Activated T-helper 2 cell treated with anti-CD3 and anti-CD28 coated beads, Interferon-gamma antibody, Interleukin-2, Interleukin-4, amounts not matched to agents 10 μg/mL and 5 μg/mL and 100 μg/mL, durations not matched to agents 14 hours and 24 hours and 36 hours (primary cell): ENCODE data around the gene GNA15. TPM values are rescaled to one million over a fixed set of nuclear protein-coding genes. Genes with fewer than 3 reads are reported as not detected.

Experiments
- DNase-seq: peaks from one replicate; pipeline ENCODE4 v3.0.0; 2021; ENCODE audit warnings: low spot score
- H3K27ac Mint-ChIP-seq: one replicate; pipeline ENCODE4 v1.8.0; 2021; ENCODE audit warnings: mixed read lengths
- H3K27me3 Mint-ChIP-seq: one replicate; pipeline ENCODE4 v1.8.0; 2021; ENCODE audit warnings: low read depth, mixed read lengths
- H3K36me3 Mint-ChIP-seq: one replicate; pipeline ENCODE4 v1.8.0; 2021; ENCODE audit warnings: low read depth, mixed read lengths
- H3K4me1 Mint-ChIP-seq: one replicate; pipeline ENCODE4 v1.8.0; 2021; ENCODE audit warnings: low read depth, mixed read lengths
- H3K4me3 Mint-ChIP-seq: one replicate; pipeline ENCODE4 v1.8.0; 2021; ENCODE audit warnings: low read depth, mild to moderate bottlenecking, moderate library complexity, mixed read lengths
- H3K9me3 Mint-ChIP-seq: one replicate; pipeline ENCODE4 v1.8.0; 2021; ENCODE audit warnings: mixed read lengths
- intact Hi-C: fragments of 100-400 bp; cut with micrococcal nuclease; formaldehyde crosslinking; loops from one replicate; pipeline ENCODE4 v1.15.1; 2023
- total RNA-seq: library from RNA; stranded (reverse); gene quantifications from 2 replicates; pipeline ENCODE4 v1.2.3, GENCODE V29; 2022

GNA15 gene
- total RNA-seq, 1 donor from 2014 or later = 174 TPM

GRCh38 chr19:3133793-3134116, 2.1 kb upstream of the GNA15 start:
- Mint-ChIP-seq H3K4me3 (peak overlapping the region; percentile 53), H3K27ac (peak overlapping the region; percentile 87), H3K9me3 (no peaks in the 10 kb centered on the region), H3K36me3 (peaks cover 18% of the 10 kb centered on the region), H3K4me1 (peaks cover 29% of the 10 kb centered on the region), H3K27me3 (no peaks in the 10 kb centered on the region)
- DNase-seq = no peak
- intact Hi-C loops = loop anchor here (1.0 kb wide), 3 partner anchors 9 to 47 kb away; no protein-coding TSS in a partner anchor

GRCh38 chr19:3136684-3137055, 837 bp downstream of the GNA15 start:
- H3K4me3 Mint-ChIP-seq = peak overlapping the region; percentile 85
- H3K36me3 Mint-ChIP-seq = peaks cover 36% of the 10 kb centered on the region
- intact Hi-C loops = no loop called here
- no peaks in the 10 kb centered on the region for H3K27me3 Mint-ChIP-seq
- DNase-seq = no peak
- H3K9me3 Mint-ChIP-seq = no peaks in the 10 kb centered on the region
- H3K27ac Mint-ChIP-seq = peak overlapping the region; percentile 74
- peaks cover 35% of the 10 kb centered on the region for H3K4me1 Mint-ChIP-seq

GRCh38 chr19:3137119-3137518, 1.3 kb downstream of the GNA15 start:
- H3K4me1 Mint-ChIP-seq = peaks cover 40% of the 10 kb centered on the region
- H3K36me3 Mint-ChIP-seq = peaks cover 40% of the 10 kb centered on the region
- no peaks in the 10 kb centered on the region for H3K27me3 Mint-ChIP-seq
- no peaks in the 10 kb centered on the region for H3K9me3 Mint-ChIP-seq
- H3K27ac Mint-ChIP-seq = peak overlapping the region; percentile 74
- peak overlapping the region; percentile 85 for H3K4me3 Mint-ChIP-seq
- intact Hi-C loops = no loop called here
- no peak for DNase-seq

- Mint-ChIP-seq H3K4me3 (peak overlapping the region; percentile 76), H3K36me3 (peaks cover 48% of the 10 kb centered on the region), H3K27ac (no peak overlapping the region), H3K4me1 (peaks cover 39% of the 10 kb centered on the region), H3K27me3 (no peaks in the 10 kb centered on the region), H3K9me3 (no peaks in the 10 kb centered on the region)
- DNase-seq = no peak
- intact Hi-C loops = no loop called here
These were observed 2.4 kb downstream of the GNA15 start for GRCh38 chr19:3138268-3138667.

GRCh38 chr19:3140667-3141038, 4.8 kb downstream of the GNA15 start:
- no peaks in the 10 kb centered on the region for H3K27me3 Mint-ChIP-seq
- DNase-seq = no peak
- intact Hi-C loops = no loop called here

GRCh38 chr19:3142292-3142670, 6.4 kb downstream of the GNA15 start:
- Mint-ChIP-seq H3K27ac (peak overlapping the region; percentile 76), H3K27me3 (no peaks in the 10 kb centered on the region), H3K36me3 (peaks cover 55% of the 10 kb centered on the region), H3K4me3 (peak overlapping the region; percentile 18), H3K9me3 (no peaks in the 10 kb centered on the region), H3K4me1 (peaks cover 35% of the 10 kb centered on the region)
- intact Hi-C loops = loop anchor here (1.0 to 2.0 kb wide), 3 partner anchors 9 to 21 kb away; no protein-coding TSS in a partner anchor
- DNase-seq = no peak

More at GRCh38 chr19:3140667-3141038, 4.8 kb downstream of the GNA15 start:
- Mint-ChIP-seq H3K4me3 (peak overlapping the region; percentile 70), H3K36me3 (peaks cover 50% of the 10 kb centered on the region), H3K27ac (peak overlapping the region; percentile 79), H3K9me3 (no peaks in the 10 kb centered on the region), H3K4me1 (peaks cover 29% of the 10 kb centered on the region)

GRCh38 chr19:3142781-3143337, 7.0 kb downstream of the GNA15 start:
- Mint-ChIP-seq H3K4me3 (no peak overlapping the region), H3K4me1 (peaks cover 35% of the 10 kb centered on the region), H3K9me3 (no peaks in the 10 kb centered on the region), H3K36me3 (peaks cover 52% of the 10 kb centered on the region), H3K27ac (peak overlapping the region; percentile 76), H3K27me3 (no peaks in the 10 kb centered on the region)
- DNase-seq = no peak
- intact Hi-C loops = loop anchor here (1.0 to 2.0 kb wide), 3 partner anchors 10 to 20 kb away; no protein-coding TSS in a partner anchor

- Mint-ChIP-seq H3K4me3 (no peak overlapping the region), H3K4me1 (peaks cover 34% of the 10 kb centered on the region), H3K9me3 (no peaks in the 10 kb centered on the region), H3K27me3 (no peaks in the 10 kb centered on the region), H3K36me3 (peaks cover 61% of the 10 kb centered on the region), H3K27ac (peak overlapping the region; percentile 3)
- intact Hi-C loops = loop anchor here (1.0 kb wide), 1 partner anchor 17 kb away; no protein-coding TSS in a partner anchor
- no peak for DNase-seq
These were observed 10.3 kb downstream of the GNA15 start for GRCh38 chr19:3145909-3146676.

GRCh38 chr19:3146677-3147100, 10.9 kb downstream of the GNA15 start:
- H3K27me3 Mint-ChIP-seq = no peaks in the 10 kb centered on the region
- H3K36me3 Mint-ChIP-seq = peaks cover 56% of the 10 kb centered on the region
- intact Hi-C loops = loop anchor here (1.0 kb wide), 1 partner anchor 17 kb away; no protein-coding TSS in a partner anchor
- peak overlapping the region; percentile 3 for H3K27ac Mint-ChIP-seq
- H3K4me1 Mint-ChIP-seq = peaks cover 32% of the 10 kb centered on the region
- no peaks in the 10 kb centered on the region for H3K9me3 Mint-ChIP-seq
- no peak overlapping the region for H3K4me3 Mint-ChIP-seq
- DNase-seq = peak; percentile 45

GRCh38 chr19:3148503-3148902, 12.7 kb downstream of the GNA15 start:
- Mint-ChIP-seq H3K4me1 (peaks cover 21% of the 10 kb centered on the region), H3K36me3 (peaks cover 44% of the 10 kb centered on the region), H3K27ac (no peak overlapping the region), H3K4me3 (no peak overlapping the region), H3K9me3 (no peaks in the 10 kb centered on the region), H3K27me3 (no peaks in the 10 kb centered on the region)
- DNase-seq = no peak
- intact Hi-C loops = no loop called here

- DNase-seq = no peak
- Mint-ChIP-seq H3K27me3 (no peaks in the 10 kb centered on the region), H3K9me3 (no peaks in the 10 kb centered on the region), H3K4me1 (peaks cover 21% of the 10 kb centered on the region), H3K27ac (no peak overlapping the region), H3K4me3 (no peak overlapping the region), H3K36me3 (peaks cover 44% of the 10 kb centered on the region)
- intact Hi-C loops = no loop called here
These were observed 13.3 kb downstream of the GNA15 start for GRCh38 chr19:3149089-3149488.

- H3K4me1 Mint-ChIP-seq = peaks cover 21% of the 10 kb centered on the region
- H3K4me3 Mint-ChIP-seq = no peak overlapping the region
- H3K27me3 Mint-ChIP-seq = no peaks in the 10 kb centered on the region
- H3K36me3 Mint-ChIP-seq = peaks cover 44% of the 10 kb centered on the region
- no peak overlapping the region for H3K27ac Mint-ChIP-seq
- no peak for DNase-seq
- intact Hi-C loops = no loop called here
- H3K9me3 Mint-ChIP-seq = peaks cover 1% of the 10 kb centered on the region
These were observed 14.0 kb downstream of the GNA15 start for GRCh38 chr19:3149526-3150505.
